Fibroblast of skin of left quadriceps (primary cell): ENCODE data around the gene NTMT2.
"Not testable (repeated sequence)": the region's sequence is repeated elsewhere in the genome, so short reads cannot be mapped to it uniquely, and the experiment has no call there.

Source experiments
- DNase-seq, 2 experiments: peaks; one replicate each; pipeline ENCODE4 v3.0.0-alpha.2; 2013; ENCODE audit warnings: low read depth in 2 of 2

NTMT2 gene

DNA sequence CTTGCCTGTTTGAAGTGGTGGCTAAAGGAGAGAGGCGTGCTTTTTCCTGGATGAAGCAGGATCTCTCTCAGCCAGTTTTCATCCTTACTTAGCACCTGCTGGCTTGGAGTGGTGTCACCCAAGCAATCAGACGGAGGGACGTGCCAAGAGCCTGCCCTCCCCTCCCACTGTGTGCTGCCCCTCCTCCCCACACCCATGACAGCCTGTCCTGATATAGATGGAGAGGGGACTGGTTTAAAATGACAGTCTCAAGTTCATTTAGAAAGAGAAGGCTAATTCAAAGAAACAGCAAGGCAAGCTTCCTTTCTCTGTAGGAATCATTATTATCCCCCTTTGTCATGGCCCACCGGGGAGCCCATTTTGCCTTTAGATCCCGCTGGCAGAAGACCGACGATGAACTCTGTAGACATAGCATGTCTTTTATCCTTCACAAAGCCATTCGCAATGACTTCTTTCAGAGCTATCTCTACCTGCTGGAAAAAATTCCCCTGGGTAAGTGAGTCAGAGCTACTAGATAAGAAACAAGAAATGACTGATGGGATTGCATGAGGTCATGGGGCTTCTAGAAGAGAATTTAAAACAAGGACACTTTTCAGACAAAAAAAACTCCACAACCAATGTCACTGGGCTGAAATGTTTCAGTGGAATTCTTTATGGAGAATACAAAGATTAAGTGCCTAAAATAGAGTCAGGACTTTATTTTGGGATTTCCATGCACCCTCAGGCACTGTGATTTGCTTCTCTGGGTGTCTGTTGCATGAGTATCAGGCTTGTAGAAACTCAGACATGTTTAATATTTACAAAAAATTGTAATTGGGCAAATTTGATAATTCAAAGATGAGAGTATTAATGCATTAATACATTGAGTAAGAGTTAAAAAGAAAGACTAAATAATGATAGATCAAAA, at the start of gene NTMT2:
Gene NTMT2, plus strand, starts transcription at position 190 of the 907 bp plus-strand sequence. Its CDS starts 149 bp downstream, at position 339.
- DNase-seq, result no peak

DNA sequence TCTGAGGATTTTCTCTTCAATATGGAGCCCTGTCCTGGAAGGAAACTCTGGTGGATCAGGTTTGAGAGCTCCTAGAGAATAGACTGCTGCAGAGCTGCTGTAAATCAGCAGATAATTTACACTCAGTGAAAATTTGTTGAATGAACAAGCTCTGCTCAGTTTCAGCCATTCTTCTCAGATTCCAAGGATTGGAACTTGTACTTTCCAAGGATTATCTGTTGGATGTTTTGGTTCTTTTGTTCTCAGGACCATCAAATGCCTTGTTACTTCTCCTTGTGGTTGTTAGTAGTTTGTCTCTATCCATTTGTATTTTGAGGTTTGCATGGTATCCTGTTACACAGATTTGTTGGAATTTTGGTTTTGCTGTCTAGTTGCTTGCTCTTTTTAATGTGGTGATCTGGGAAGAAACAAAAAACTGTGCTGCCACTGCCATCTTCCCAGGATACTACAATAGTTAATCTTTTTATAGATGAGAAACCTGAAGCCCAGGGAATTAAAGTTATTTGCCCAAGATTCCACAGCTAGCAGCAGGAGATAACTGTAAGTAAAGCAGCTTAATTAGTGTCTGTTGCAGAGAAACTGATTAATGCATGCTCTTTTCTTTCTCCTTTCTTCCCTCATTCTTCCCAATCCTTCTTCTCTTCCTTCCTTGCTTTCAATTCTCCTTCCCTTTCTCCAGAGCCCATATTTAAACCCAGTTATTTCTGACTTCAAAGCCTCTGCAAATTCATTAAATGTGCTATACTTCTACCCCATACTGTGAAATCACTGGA, 49.6 kb upstream of the NTMT2 start:
- no peak for DNase-seq

DNA sequence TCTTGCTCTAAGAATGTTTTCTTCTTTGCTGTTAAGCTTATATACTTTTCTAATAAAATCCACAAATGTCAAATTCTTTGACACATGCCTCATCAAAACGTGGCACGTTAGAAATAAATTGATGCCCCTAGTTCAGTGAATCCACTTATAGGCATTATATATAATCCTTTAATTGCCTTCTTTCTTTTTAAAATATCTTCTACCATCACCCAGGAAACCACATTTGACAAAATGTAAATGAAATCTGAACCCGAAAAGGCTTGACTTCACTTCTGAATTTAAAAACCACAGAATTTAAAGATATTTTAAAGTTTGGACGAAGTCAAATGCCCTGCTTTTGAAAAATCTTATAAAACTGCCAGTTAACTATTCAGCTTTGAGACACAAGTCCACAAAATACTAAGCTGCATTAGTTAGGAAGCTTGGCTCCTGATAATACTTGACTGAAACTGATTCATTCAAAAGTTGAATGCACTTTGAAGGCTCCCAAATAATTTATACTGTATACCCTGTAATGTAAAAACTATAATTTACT, 48.9 kb upstream of the NTMT2 start:
- DNase-seq, result no peak

DNA sequence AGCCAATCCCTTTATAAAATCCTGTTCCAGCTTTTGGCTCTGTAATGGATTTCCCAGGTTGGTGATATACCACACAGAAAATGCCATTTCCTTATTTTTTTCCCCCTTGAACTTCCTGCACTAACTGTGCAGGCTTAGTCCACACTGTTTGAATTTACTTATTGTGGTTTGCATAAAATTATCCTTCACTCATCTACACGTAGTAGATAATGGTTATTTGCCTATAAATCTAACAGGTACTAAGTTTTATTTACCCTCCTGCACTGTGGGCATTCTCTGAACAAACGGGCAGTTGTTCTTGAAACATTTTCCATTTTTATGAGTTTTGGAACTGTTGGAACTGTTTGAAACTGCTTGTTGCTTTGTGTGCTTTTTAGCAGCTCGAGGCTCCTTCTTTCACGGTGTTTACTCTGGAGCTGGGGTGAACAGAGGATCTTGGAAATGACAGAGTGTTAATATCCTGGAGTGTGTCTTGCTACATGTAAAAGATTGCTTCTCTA, 48.3 kb upstream of the NTMT2 start:
- no peak for DNase-seq

DNA sequence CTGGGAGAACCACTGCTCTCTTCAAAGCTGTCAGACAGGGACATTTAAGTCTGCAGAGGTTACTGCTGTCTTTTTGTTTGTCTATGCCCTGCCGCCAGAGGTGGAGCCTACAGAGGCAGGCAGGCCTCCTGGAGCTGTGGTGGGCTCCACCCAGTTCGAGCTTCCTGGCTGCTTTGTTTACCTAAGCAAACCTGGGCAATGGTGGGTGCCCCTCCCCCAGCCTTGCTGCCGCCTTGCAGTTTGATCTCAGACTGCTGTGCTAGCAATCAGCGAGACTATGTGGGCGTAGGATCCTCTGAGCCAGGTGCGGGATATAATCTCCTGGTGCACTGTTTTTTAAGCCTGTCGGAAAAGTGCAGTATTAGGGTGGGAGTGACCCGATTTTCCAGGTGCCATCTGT, 32.6 kb upstream of the NTMT2 start:
- DNase-seq, result not testable (repeated sequence)

DNA sequence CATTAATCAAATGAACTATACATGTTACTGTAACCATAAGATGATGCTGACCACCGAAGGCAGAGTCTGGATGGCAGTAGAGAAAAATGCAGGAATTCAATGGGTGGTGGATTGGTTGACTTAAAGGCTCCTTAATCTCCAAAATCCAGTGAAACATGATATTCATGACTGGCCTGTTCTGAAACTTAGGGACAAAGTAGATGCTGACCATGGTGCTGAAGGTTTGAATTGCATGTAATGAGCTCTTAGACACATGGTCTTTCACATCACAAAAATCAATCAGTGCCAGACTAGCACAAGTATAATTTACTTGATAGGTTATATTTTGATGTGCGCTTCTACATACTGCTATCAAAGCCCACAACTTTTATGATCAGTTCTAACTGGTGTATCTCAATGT, 30.9 kb upstream of the NTMT2 start:
- no peak for DNase-seq

DNA sequence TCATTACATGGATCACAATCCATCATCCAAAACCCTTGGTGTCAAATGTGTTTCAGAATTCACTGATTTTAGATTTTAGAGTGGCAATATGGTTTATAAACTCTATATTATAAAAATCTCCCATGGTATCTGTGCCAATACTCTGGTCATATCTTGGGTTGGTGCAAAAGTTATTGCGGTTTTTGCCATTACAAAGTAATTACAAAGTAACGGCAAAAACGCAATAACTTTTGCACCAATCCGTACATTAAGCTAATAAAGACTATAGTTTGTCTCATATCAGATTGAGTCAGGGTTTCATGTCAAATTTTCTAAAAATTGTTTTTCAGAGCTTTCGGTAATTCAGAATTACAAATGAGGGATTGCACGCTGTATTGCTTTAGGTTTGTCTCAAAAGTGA, 23.4 kb upstream of the NTMT2 start:
- DNase-seq, result no peak

DNA sequence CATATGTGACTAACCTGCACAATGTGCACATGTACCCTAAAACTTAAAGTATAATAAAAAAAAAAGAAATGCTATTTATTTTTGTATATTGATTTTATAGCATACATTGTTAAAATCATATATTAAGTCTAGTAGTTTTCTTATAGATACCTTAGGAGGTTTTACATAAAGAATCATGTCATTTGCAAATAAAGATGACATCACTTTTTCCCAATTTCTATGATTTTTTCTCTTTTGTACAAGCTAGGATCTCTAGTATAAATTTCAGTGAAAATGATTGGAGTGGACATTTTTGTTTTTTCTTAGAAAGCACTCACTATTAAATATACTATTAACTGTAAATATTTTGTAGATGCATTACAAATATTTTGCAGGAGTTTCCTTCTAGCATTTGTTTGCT, 20.5 kb upstream of the NTMT2 start:
- DNase-seq, result no peak

DNA sequence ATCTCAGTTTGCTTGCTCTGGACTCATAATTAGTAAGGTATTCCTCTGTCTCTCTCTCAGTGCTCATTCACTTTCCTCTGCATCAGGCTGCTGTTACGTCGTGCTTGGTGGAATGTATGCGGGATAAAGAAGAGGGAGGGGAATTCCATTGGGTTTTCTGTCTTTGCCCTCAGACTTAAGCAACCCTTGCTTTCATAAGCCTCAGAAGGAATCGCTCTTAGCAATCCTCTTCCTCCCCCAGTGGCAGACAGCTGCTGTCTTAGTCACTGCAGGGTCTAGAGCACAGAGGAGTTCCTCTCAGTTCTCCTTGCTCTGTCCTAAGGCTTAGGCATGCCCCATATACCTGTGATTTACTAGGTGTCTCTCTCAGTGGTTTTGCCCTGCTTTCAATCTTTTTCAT, 19.1 kb upstream of the NTMT2 start:
- DNase-seq, result peak; percentile 95

DNA sequence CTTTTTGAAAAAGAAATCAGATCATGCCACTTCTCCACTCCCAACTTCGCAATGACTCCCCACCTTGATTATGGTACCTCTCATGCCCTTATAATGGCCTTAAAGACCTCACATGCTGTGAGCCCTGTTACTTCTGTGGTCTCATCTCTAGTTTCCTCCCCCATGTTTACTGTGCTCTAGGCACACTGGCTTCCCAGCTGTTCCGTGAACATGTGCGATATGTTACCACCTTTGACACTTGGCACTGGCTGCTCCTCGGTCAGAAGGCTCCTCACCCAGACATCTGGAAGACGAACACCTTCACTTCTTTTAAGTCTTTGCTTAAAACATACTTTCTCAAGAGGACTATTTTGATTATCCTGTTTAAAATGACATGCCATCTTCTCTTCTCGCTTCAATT, 14.3 kb upstream of the NTMT2 start:
- DNase-seq, result no peak

DNA sequence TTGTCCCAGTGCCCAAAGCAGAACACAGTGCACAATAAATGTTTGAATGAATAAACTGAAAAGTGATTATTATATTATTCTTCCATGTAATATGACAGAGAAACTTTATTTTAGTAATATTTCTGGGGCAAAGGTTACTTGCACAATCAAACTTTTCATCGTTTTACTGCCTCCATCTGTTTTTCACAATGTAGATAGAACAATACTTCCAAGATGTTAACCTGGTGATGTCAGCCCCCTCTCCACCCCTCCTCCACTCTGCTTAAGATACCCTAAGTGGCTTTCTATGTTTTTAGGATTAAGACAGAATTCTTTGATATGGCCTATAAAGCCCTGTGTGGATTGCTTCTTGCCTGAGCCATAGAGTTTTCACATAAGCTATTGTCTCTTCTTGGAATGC, 13.8 kb upstream of the NTMT2 start:
- no peak for DNase-seq

DNA sequence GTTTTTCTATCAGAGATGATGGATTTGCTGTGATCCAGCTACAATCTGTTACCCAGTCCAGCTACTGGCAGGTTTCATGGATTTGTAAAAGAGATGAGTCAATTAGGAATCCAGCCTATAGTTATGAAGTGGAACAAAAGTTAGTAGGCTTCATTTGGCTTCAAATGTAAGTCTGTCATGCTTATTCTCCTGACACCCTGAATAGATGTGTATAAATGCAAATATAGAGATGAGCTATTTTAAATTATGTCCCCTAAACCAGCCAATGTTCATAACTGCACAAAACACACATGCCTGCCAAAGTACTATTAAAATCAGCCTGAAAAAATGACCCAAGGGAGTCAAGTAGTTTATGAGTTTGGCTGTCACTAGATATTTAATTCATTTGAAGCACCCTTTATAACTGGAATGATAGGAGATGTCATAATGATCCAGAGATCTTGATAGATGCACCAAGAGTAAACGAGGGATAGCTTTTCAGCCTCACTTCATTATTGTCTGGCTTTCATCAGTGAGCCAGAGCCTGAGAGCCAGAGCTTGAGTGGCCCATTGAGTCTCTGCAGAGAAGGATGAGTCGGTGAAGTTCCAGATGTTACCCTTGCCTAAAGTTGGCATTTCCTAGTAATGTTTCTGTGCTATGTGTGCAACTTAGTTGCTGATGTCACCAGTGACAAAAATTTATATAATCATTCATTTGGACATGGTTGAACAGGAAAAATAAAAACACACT, 11.8 kb upstream of the NTMT2 start:
- DNase-seq, result no peak

DNA sequence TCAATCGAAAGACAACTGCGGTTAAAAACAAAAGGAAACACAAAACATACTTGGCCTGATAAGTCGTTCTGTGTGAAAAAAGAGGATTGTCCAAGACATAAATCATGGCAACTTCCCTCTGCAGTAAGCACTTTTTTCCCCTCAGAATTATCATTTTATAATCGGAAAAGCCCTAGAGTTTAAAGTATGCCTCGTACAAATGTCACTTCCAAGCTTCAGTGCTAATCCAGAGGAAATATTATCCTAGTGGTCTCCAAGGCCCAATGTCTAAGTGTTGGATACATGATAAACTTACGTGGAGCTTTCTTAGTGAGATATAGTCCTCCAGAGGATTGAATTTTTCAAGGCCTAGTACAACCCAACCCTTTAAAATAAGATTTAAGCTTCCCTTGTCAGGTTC, 11.2 kb upstream of the NTMT2 start:
- DNase-seq, result no peak

DNA sequence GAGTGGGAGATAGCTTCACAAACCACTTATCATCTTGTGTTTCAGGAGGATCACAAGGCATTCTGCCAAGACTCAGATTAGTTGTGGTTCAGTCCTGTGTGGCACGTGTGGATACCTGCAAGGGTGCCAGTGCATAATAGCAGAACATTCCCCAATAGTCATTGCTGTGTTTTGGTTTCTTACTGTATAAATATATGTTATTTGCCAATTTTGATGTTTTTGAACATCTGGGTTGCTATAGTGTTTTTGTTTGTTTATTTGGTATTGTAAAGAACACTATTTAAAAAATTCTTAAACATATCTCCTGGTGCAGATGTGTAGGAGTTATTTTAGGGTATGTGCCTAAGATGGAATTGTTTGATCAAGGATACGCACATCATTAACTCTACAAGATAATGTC, 5.4 kb upstream of the NTMT2 start:
- no peak for DNase-seq

DNA sequence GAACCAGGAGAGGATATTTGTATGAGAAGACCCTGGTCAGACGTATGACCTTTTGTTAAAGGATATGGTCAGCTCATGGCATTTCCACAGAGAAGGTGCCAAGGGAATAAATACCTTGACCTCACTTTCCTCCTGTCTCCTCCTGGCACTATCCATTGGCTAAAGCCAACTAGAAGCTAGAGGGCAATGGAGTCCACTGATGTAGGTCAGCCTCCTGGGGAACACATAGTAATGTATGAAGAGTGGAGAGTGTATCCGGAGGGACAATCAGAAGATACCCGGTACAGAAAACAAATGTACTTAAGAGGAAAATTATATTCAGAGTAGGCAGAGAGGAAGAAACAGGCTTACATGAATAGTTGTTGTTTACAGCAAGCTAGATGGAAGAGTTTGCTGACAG, 698 bp upstream of the NTMT2 start:
- no peak for DNase-seq

DNA sequence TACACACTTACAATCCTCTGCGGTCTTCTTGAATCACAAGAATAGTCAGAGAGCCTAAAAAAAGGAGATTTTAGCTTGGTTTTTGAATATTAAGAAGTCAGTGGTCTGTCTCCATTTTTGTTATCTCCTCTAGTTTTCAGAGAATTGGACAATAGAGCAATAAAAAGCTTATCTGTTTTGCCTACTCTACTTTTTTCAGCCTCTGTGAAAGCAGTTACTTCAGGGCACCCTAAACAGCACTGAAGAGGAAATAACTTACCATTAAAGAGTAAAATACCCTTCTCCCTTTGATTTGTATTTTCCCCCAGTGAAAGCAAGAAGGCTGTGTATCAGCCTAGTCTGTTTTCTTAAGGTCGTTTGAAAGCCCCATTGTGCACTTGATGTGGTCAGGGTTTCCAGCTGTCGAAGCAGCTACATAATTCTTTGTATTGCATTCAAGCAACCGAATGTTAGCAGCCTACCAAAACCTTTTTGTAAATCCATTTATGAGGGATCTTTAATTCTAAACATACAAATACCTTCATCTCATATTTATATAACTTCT, 1.0 kb downstream of the NTMT2 start:
- DNase-seq, result no peak

DNA sequence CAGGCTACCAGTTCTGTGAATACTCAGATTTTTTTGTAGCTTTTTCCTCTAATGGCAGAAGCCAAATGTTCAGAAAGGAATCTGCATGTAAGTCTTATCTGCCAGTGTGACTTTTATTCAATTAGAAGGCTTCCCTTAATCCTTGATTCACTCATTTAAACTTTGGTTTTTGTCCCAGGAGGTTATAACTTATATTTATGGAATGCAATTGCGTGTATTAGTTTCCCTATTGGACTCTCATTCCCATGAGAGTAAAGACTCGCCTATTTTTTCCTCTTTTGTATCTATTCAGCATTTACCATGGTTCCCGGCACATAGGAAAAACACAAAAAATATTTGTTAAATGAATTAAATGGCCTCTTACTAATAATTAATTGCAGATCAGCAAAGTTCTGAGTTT, 3.5 kb downstream of the NTMT2 start:
- no peak for DNase-seq

DNA sequence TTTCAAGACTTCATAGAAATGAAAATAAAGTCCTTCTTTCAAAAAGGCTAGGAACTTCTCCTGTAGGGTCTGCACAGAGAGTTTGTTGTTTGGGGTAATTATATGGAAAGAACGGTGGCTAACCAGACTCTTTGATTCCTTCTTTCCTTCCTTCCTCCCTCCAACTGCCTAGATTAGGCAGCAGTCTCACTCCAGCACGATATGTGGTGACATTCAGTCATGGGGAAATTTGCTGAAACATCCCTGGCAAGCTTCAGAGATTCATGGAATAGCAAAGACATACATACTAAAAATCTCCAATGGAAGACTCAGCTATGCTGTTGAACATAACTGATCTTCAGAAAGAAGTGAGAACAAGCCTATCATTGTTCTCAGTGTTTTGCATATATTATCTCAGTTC, 4.3 kb downstream of the NTMT2 start:
- DNase-seq, result no peak

DNA sequence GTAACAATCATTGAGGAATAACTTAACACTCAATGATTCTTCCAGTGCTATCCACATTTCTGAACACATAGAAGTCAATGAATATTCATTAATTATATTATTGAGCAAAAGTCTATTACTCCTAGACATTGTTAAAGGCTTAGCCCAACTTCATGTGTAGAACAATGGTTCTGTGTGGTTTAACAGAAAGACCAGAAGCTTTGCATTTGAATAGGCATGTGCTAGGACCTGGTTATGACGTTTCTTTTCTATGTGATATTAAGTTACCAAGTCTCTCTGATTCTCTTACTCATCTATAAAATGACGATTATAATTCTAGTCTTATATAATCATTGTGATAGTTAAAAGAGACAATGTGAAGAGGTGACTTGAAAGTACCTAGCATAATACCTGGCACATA, 5.2 kb downstream of the NTMT2 start:
- no peak for DNase-seq

DNA sequence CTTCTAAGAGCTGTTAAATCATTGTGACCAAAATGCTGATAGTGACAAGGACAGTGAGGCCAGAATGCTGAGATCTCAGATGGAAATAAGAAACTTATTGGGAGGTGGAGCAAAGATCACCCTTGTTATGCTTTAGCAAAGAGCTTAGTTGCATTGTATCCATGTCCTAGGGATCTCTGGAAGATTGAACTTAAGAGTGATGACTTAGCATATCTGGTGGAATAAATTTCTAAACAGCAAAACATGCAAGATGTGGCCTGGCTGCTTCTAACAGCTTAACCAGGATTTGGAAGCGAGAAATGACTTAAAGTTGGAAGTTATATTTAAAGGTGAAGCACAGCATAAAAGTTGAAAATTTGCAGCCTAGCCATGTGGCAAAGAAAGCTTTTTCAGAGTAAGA, 7.7 kb downstream of the NTMT2 start:
- DNase-seq, result no peak

DNA sequence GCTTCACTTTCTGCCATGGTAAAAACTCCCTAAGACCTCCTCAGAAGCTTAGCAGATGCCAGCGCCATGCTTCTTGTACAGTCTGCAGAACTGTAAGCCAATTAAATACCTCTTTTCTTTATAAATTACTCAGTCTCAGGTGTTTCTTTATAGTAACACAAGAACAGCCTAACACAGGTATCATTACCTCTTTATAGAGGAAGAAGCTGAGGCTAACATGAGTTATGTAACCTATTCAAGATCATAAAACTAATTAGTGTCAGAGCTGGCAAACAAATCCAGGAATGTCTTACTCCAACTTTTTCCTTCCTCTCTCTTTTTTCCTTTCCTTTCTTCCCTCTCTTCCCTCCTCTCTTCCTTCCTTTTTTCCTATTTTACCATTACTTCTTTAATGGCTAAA, 9.3 kb downstream of the NTMT2 start:
- no peak for DNase-seq

DNA sequence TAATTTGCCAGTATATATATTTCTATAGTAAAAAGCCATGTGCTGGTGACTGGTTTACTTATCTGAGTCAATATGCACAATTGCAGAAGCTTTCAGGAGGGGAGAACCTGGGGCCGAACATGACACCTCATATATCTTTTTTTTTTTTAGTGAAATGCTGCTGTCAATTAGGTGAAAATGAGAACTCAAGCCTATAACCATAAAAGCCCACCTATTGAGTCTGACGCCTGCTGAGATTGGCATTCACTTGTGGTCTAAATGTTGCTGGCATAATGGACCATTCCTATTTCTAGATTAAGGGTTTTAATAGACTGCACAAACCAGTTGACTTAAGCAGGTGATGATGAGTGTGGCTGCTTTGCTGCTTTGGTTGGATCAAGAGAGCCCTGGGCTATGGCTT, 10.8 kb downstream of the NTMT2 start:
- DNase-seq, result no peak
